DOHH2 (cell line): ENCODE measurements around the gene POC1B.

Source experiments
- H3F3A ChIP-seq: fragments of 200-600 bp; sonication (generic), shearing (Covaris generic); 2 replicates; pipeline ENCODE4 v1.6.0; 2016; ENCODE audit warnings: antibody characterized with exemption, mild to moderate bottlenecking; ENCODE audit not compliant: control insufficient read depth, insufficient read depth
- H3K27ac ChIP-seq: fragments of 200-600 bp; sonication (generic); 2 replicates; pipeline ENCODE4 v1.5.1; 2014; ENCODE audit warnings: low read depth, mild to moderate bottlenecking, low read length, moderate library complexity
- H3K27me3 ChIP-seq: fragments of 200-600 bp; sonication (generic); 2 replicates; pipeline ENCODE4 v1.6.1; 2014; ENCODE audit warnings: mild to moderate bottlenecking, low read length, mixed read lengths; ENCODE audit not compliant: control insufficient read depth
- H3K36me3 ChIP-seq: fragments of 200-600 bp; sonication (generic); 2 replicates; pipeline ENCODE4 v1.6.1; 2014; ENCODE audit warnings: mild to moderate bottlenecking, low read length, moderate library complexity, mixed read lengths; ENCODE audit not compliant: control insufficient read depth
- H3K4me1 ChIP-seq: fragments of 200-600 bp; sonication (generic); 2 replicates; pipeline ENCODE4 v1.6.1; 2014; ENCODE audit warnings: mild to moderate bottlenecking, low read length, mixed read lengths; ENCODE audit not compliant: control insufficient read depth
- H3K4me2 ChIP-seq: fragments of 200-600 bp; sonication (generic); 2 replicates; pipeline ENCODE4 v1.6.0; 2014; ENCODE audit warnings: mild to moderate bottlenecking, low read length, moderate library complexity
- H3K4me3 ChIP-seq: fragments of 200-600 bp; sonication (generic); 2 replicates; pipeline ENCODE4 v1.5.1; 2014; ENCODE audit warnings: mild to moderate bottlenecking, low read length, mixed read lengths
- H3K79me2 ChIP-seq: fragments of 200-600 bp; sonication (generic); 2 replicates; pipeline ENCODE4 v1.6.1; 2014; ENCODE audit warnings: mild to moderate bottlenecking, low read length, mixed read lengths; ENCODE audit not compliant: control insufficient read depth
- H3K9me2 ChIP-seq: fragments of 200-600 bp; sonication (generic); replicated peaks from 2 replicates; pipeline ENCODE4 v1.6.1; 2014; ENCODE audit warnings: mild to moderate bottlenecking, low read length, mixed read lengths; ENCODE audit not compliant: control insufficient read depth
- H3K9me3 ChIP-seq: fragments of 200-600 bp; sonication (generic); 2 replicates; pipeline ENCODE4 v1.6.1; 2014; ENCODE audit warnings: antibody characterized with exemption, low read length, mixed read lengths; ENCODE audit not compliant: control insufficient read depth, insufficient read depth
- H4K20me1 ChIP-seq: fragments of 200-600 bp; sonication (generic); 2 replicates; pipeline ENCODE4 v1.6.0; 2014; ENCODE audit warnings: low read depth, mild to moderate bottlenecking, antibody characterized with exemption, low read length, moderate library complexity; ENCODE audit not compliant: control insufficient read depth, insufficient read depth
- EZH2phosphoT487 ChIP-seq: fragments of 200-600 bp; sonication (generic); IDR thresholded peaks from 2 replicates; pipeline ENCODE4 v1.6.1; 2017; ENCODE audit warnings: borderline replicate concordance, mild to moderate bottlenecking, antibody characterized with exemption, low read length, moderate library complexity, mixed read lengths
- TF ChIP-seq, protein P1 (sequence below): fragments of 200-600 bp; sonication (generic); IDR thresholded peaks from one replicate; pipeline ENCODE4 v1.5.1; 2014; ENCODE audit warnings: antibody characterized with exemption, mild to moderate bottlenecking, low read depth, low read length; ENCODE audit not compliant: poor library complexity, severe bottlenecking

POC1B gene

GRCh38 chr12:89517720-89518119 lies 8.1 kb downstream of the POC1B start:
- H3K4me1 ChIP-seq = peaks cover 14% of the 10 kb centered on the region
- no peaks in the 10 kb centered on the region for H3F3A ChIP-seq
- no peaks in the 10 kb centered on the region for H3K27me3 ChIP-seq
- H3K4me2 ChIP-seq = no peak overlapping the region
- TF ChIP-seq EZH2phosphoT487 = no peak
- TF ChIP-seq, protein P1, sequence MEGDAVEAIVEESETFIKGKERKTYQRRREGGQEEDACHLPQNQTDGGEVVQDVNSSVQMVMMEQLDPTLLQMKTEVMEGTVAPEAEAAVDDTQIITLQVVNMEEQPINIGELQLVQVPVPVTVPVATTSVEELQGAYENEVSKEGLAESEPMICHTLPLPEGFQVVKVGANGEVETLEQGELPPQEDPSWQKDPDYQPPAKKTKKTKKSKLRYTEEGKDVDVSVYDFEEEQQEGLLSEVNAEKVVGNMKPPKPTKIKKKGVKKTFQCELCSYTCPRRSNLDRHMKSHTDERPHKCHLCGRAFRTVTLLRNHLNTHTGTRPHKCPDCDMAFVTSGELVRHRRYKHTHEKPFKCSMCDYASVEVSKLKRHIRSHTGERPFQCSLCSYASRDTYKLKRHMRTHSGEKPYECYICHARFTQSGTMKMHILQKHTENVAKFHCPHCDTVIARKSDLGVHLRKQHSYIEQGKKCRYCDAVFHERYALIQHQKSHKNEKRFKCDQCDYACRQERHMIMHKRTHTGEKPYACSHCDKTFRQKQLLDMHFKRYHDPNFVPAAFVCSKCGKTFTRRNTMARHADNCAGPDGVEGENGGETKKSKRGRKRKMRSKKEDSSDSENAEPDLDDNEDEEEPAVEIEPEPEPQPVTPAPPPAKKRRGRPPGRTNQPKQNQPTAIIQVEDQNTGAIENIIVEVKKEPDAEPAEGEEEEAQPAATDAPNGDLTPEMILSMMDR = no peak
- H3K36me3 ChIP-seq = peaks cover 12% of the 10 kb centered on the region
- no peaks in the 10 kb centered on the region for H4K20me1 ChIP-seq
- no peaks in the 10 kb centered on the region for H3K9me2 ChIP-seq
- no peak overlapping the region for H3K27ac ChIP-seq
- H3K4me3 ChIP-seq = no peak overlapping the region
- no peaks in the 10 kb centered on the region for H3K9me3 ChIP-seq
- H3K79me2 ChIP-seq = peaks cover 52% of the 10 kb centered on the region

GRCh38 chr12:89516633-89517032 lies 9.2 kb downstream of the POC1B start:
- Histone ChIP-seq H3K27me3 (no peaks in the 10 kb centered on the region), H3K27ac (no peak overlapping the region), H3K4me1 (peaks cover 7% of the 10 kb centered on the region), H3K4me2 (no peak overlapping the region), H3F3A (no peaks in the 10 kb centered on the region), H3K79me2 (peaks cover 43% of the 10 kb centered on the region), H3K9me2 (no peaks in the 10 kb centered on the region), H3K4me3 (no peak overlapping the region), H4K20me1 (no peaks in the 10 kb centered on the region), H3K9me3 (no peaks in the 10 kb centered on the region), H3K36me3 (peaks cover 4% of the 10 kb centered on the region)
- TF ChIP-seq, protein P1 = no peak
- TF ChIP-seq EZH2phosphoT487 = no peak

- H3F3A ChIP-seq = no peaks in the 10 kb centered on the region
- H3K4me2 ChIP-seq = no peak overlapping the region
- H4K20me1 ChIP-seq = no peaks in the 10 kb centered on the region
- H3K27ac ChIP-seq = no peak overlapping the region
- no peak overlapping the region for H3K4me3 ChIP-seq
- no peaks in the 10 kb centered on the region for H3K27me3 ChIP-seq
- peaks cover 6% of the 10 kb centered on the region; the same call in 1 of the 2 replicates for H3K4me1 ChIP-seq
- H3K9me2 ChIP-seq = no peaks in the 10 kb centered on the region
- no peaks in the 10 kb centered on the region for H3K9me3 ChIP-seq
- H3K79me2 ChIP-seq = peaks cover 30% of the 10 kb centered on the region
- no peaks in the 10 kb centered on the region for H3K36me3 ChIP-seq
- TF ChIP-seq, protein P1 = no peak
- TF ChIP-seq EZH2phosphoT487 = no peak
Observed at GRCh38 chr12:89514751-89515150, 11.1 kb downstream of the POC1B start.
